K562 (cell line): Measurements from ENCODE around the gene CENPP. TPM values are rescaled to one million over a fixed set of nuclear protein-coding genes. Genes with fewer than 3 reads are reported as not detected.

ENCODE experiments used
- ATAC-seq: fragments of 200-7000 bp; cut with Tn5 transposase; 3 replicates; pipeline ENCODE4 v1.9.1; 2020; ENCODE audit warnings: moderate library complexity
- BruUV-seq: library from RNA; stranded (reverse); fragments of 400-500 nt; replicated peaks from 2 replicates; lab custom pipeline; 2021; lab: Mats Ljungman, UMichigan
- CTCF ChIA-PET: fragments of 300-600 bp; formaldehyde crosslinking; extraction: SDS; loops from one replicate; lab custom pipeline; 2021; ENCODE audit warnings: low intra/inter-chr PET ratio; lab: Yijun Ruan, JAX
- POLR2A ChIA-PET: fragments of 300-600, 350-650 bp; sonication (Branson Sonifier 250); formaldehyde crosslinking; extraction: SDS; loops from one replicate; lab custom pipeline; 2021; ENCODE audit warnings: antibody characterized with exemption, inconsistent platforms; lab: Yijun Ruan, JAX
- DNase-seq, 4 experiments: peaks; one replicate each; pipeline versions ENCODE4 v3.0.0 to v3.0.0-alpha.2; 2011 to 2018; ENCODE audit warnings: low spot score in 3 of 4, mixed read lengths in 3 of 4; ENCODE audit errors: extremely low read depth in 1 of 4
- FAIRE-seq: peaks from 2 replicates; lab custom pipeline; 2011; peaks lifted over from hg19 to GRCh38; lab: Jason Lieb, UNC
- H2AFZ ChIP-seq: 2 replicates; pipeline ENCODE4 v1.6.0; 2011; ENCODE audit warnings: low read depth, low read length, control low read depth, inconsistent platforms
- H3K27ac ChIP-seq: fragments of 200-600 bp; 3 replicates; pipeline ENCODE4 v1.8.0; 2011; ENCODE audit warnings: low read depth, mild to moderate bottlenecking, control low read depth, inconsistent platforms, low read length, moderate library complexity, mixed read lengths; ENCODE audit errors: extremely low read depth
- H3K27me3 ChIP-seq, 2 experiments: fragments of 300-600 bp in 1 of 2; 2 replicates in 1 of 2; 3 replicates in 1 of 2; pipeline versions ENCODE4 v1.6.0 to v1.8.0; 2011; ENCODE audit warnings: inconsistent platforms in 2 of 2, low read length in 2 of 2, mild to moderate bottlenecking in 1 of 2, mixed read lengths in 1 of 2, moderate library complexity in 1 of 2; ENCODE audit not compliant: control insufficient read depth in 2 of 2, insufficient read depth in 2 of 2
- H3K36me3 ChIP-seq: fragments of 300-600 bp; 3 replicates; pipeline ENCODE4 v1.8.0; 2011; ENCODE audit warnings: mild to moderate bottlenecking, low read length, inconsistent platforms; ENCODE audit not compliant: control insufficient read depth, insufficient read depth
- H3K4me1 ChIP-seq, 2 experiments: fragments of 200-600 bp in 1 of 2; replicated peaks in 1 of 2; 2 replicates in 1 of 2; 3 replicates in 1 of 2; pipeline versions ENCODE4 v1.5.1 to v1.8.0; 2011; ENCODE audit warnings: inconsistent platforms in 2 of 2, low read length in 2 of 2, mild to moderate bottlenecking in 1 of 2, mixed read lengths in 1 of 2, moderate library complexity in 1 of 2; ENCODE audit not compliant: control insufficient read depth in 2 of 2, insufficient read depth in 2 of 2
- H3K4me2 ChIP-seq: 2 replicates; pipeline ENCODE4 v1.6.1; 2011; ENCODE audit warnings: low read length, control low read depth, inconsistent platforms, mixed read lengths; ENCODE audit not compliant: insufficient read depth
- H3K4me3 ChIP-seq: fragments of 200-600 bp; sonication (generic), shearing (Covaris generic); 2 replicates; pipeline ENCODE4 v1.5.1; 2016; ENCODE audit warnings: control low read depth, inconsistent platforms
- H3K79me2 ChIP-seq: fragments of 200-600 bp; 3 replicates; pipeline ENCODE4 v1.8.0; 2011; ENCODE audit warnings: low read length, inconsistent platforms; ENCODE audit not compliant: control insufficient read depth, insufficient read depth
- H3K9ac ChIP-seq, 2 experiments: 2 replicates each; pipeline versions ENCODE4 v1.6.0 to v1.6.1; 2011; ENCODE audit warnings: low read depth in 2 of 2, low read length in 2 of 2, control low read depth in 1 of 2, inconsistent platforms in 1 of 2, mild to moderate bottlenecking in 1 of 2, mixed read lengths in 1 of 2; ENCODE audit not compliant: insufficient read depth in 1 of 2
- H3K9me1 ChIP-seq: one replicate; pipeline ENCODE4 v1.6.0; 2011; ENCODE audit warnings: inconsistent platforms, mild to moderate bottlenecking, low read length, moderate library complexity; ENCODE audit not compliant: control insufficient read depth, insufficient read depth
- H3K9me3 ChIP-seq: replicated peaks from 2 replicates; pipeline ENCODE4 v1.5.1; 2011; ENCODE audit warnings: low read depth, low read length, inconsistent platforms; ENCODE audit not compliant: control insufficient read depth, insufficient read depth
- H4K20me1 ChIP-seq: replicated peaks from 2 replicates; pipeline ENCODE4 v1.6.1; 2011; ENCODE audit warnings: low read length, inconsistent platforms, mixed read lengths; ENCODE audit not compliant: control insufficient read depth, insufficient read depth
- CGGBP1 ChIP-seq: fragments of 250-450 bp; sonication (Bioruptor Pico); IDR thresholded peaks from 2 replicates; pipeline ENCODE4 v1.9.0; 2021; ENCODE audit warnings: mild to moderate bottlenecking
- HMG20A ChIP-seq: fragments of 450-650 bp; formaldehyde crosslinking; conservative IDR thresholded peaks from 2 replicates; pipeline ENCODE4 v1.4.0; 2020; ENCODE audit warnings: mild to moderate bottlenecking, mixed read lengths
- NFIC ChIP-seq: fragments of 450-650 bp; IDR thresholded peaks from 2 replicates; pipeline ENCODE4 v1.6.1; 2017; ENCODE audit warnings: mild to moderate bottlenecking, inconsistent platforms
- RBM17 ChIP-seq: fragments of 200-400 bp; formaldehyde crosslinking; IDR thresholded peaks from 2 replicates; pipeline ENCODE4 v1.6.1; 2017; ENCODE audit warnings: low read depth, mild to moderate bottlenecking, low read length, borderline replicate concordance
- SPI1 ChIP-seq: IDR thresholded peaks from 2 replicates; pipeline ENCODE4 v1.6.1; 2011; ENCODE audit warnings: low read depth, low read length, control low read depth, borderline replicate concordance
- ZBTB34 ChIP-seq: fragments of 250-450 bp; sonication (Bioruptor Pico); IDR thresholded peaks from 2 replicates; pipeline ENCODE4 v1.8.0; 2021; ENCODE audit warnings: mild to moderate bottlenecking, moderate library complexity
- WGBS: fragments of 100-300 bp; shearing (Covaris generic); methylation state at CpG from one replicate; pipeline ENCODE4 v1.1.6; 2016; ENCODE audit warnings: low coverage, mixed read lengths; ENCODE audit not compliant: insufficient coverage; ENCODE audit errors: missing lambda C conversion rate; 5-methylcytosine and 5-hydroxymethylcytosine counted together
- in situ Hi-C: fragments of 300-500 bp; cut with MboI; formaldehyde crosslinking; loops from 4 replicates; pipeline ENCODE4 v1.15.0; 2018; ENCODE audit warnings: inconsistent platforms, mixed read lengths
- intact Hi-C: fragments of 100-400 bp; cut with micrococcal nuclease; formaldehyde crosslinking; loops from 2 replicates; pipeline ENCODE4 v1.14.2; 2022
- polyA plus RNA-seq, 8 experiments: library from polyadenylated mRNA; depleted of rRNA in 4 of 8; stranded (reverse) in 5 of 8; unstranded in 3 of 8; fragments of >200 nt; fragmentation: Nextera tagmentation in 2 of 8; fragmentation: Illumina TruSeq in 1 of 8; extraction: Ambion mirVana in 2 of 8; extraction: Trizol in 1 of 8; gene quantifications; 2 replicates each; pipeline versions ENCODE4 v1.2.1 to v1.2.3, GENCODE V29; 2011 to 2014; ENCODE audit warnings: inconsistent platforms in 1 of 8, missing spikeins in 1 of 8
- total RNA-seq, 7 experiments: library from RNA; depleted of rRNA in 6 of 7; stranded (reverse); fragments of >200 nt in 6 of 7; fragmentation: Illumina TruSeq in 2 of 7; extraction: Trizol in 2 of 7; gene quantifications; 2 replicates each; pipeline versions ENCODE4 v1.2.1 to v1.2.3, GENCODE V29; 2011 to 2021; ENCODE audit warnings: low replicate concordance in 1 of 7
- TF ChIP-seq, protein P1 (sequence below): sonication (generic); formaldehyde crosslinking; IDR thresholded peaks from 2 replicates; pipeline ENCODE4 v1.8.1; 2022; ENCODE audit warnings: missing genetic modification reagents

The CENPP gene
- total and polyA plus RNA-seq, 9 of the 15 experiments (the other 6 are each of a cell fraction or from before 2014, with no cell fraction given): 8.0 to 28.5 (median 17.9) TPM

DNA sequence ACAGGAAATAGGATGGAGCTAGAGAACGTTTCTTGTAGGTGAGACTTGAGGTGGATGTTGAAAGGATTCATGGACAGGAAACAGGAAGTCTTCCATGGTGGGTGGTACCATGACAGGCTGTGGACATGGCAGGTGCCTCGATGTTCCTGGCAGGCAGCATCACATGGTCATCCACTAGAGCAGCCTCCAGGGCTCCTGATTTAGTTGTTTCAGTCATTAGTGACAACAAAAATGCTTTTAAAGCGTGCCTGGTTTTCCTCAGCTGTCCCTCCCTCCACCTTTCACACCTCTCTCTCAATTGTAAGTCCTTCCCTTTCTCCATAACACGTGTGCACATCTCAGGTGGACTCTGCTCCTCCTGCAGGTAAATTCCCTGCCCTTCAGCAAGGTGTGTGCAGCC, 181.7 kb downstream of the CENPP start:
- Histone ChIP-seq H3K27me3 (no peaks in the 10 kb centered on the region), H3K79me2 (no peaks in the 10 kb centered on the region), H3K27ac (no peak overlapping the region), H3K4me3 (no peak overlapping the region), H3K9me3 (no peaks in the 10 kb centered on the region), H3K36me3 (no peaks in the 10 kb centered on the region), H3K4me2 (no peak overlapping the region), H3K4me1 (peaks cover 8 to 19% of the 10 kb centered on the region in 2 experiments), H4K20me1 (no peaks in the 10 kb centered on the region), H3K9ac (no peak overlapping the region), H2AFZ (no peak overlapping the region), H3K9me1 (no peaks in the 10 kb centered on the region)
- FAIRE-seq: no peak
- in situ Hi-C loops: no loop called here
- DNase-seq: no peak
- intact Hi-C loops: loop anchor here (1.0 kb wide), 1 partner anchor 127 kb away; no protein-coding TSS in a partner anchor
- WGBS: 46% methylated on average over 4 of the region's 4 CpGs
- ChIA-PET CTCF (interaction anchor here (1.4 kb wide), 1 partner anchor 128 kb away, joined by 6 read pairs; no protein-coding TSS in a partner anchor), POLR2A (no interaction called here)
- no peak for ATAC-seq
- BruUV-seq: no TSS peak
- TF ChIP-seq, protein P1, sequence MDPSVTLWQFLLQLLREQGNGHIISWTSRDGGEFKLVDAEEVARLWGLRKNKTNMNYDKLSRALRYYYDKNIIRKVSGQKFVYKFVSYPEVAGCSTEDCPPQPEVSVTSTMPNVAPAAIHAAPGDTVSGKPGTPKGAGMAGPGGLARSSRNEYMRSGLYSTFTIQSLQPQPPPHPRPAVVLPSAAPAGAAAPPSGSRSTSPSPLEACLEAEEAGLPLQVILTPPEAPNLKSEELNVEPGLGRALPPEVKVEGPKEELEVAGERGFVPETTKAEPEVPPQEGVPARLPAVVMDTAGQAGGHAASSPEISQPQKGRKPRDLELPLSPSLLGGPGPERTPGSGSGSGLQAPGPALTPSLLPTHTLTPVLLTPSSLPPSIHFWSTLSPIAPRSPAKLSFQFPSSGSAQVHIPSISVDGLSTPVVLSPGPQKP (CRISPR knock-in tag): no peak
- no peak for TF ChIP-seq ZBTB34 (CRISPR knock-in tag)
- no peak for TF ChIP-seq CGGBP1 (CRISPR knock-in tag)
- no peak for TF ChIP-seq RBM17
- no peak for TF ChIP-seq HMG20A (CRISPR knock-in tag)
- TF ChIP-seq SPI1: 0 out of 2 replicates have a peak, but pooled peaks have one; percentile 19
- TF ChIP-seq NFIC: no peak
